Mesothelial cell of epicardium (in vitro differentiated cells): Measurements from ENCODE around the gene PARVA. TPM values are rescaled to one million over a fixed set of nuclear protein-coding genes. Genes with fewer than 3 reads are reported as not detected.
"Not testable (repeated sequence)": the region's sequence is repeated elsewhere in the genome, so short reads cannot be mapped to it uniquely, and the experiment has no call there.

Experiments used
- DNase-seq, 2 experiments: peaks; one replicate each; pipeline ENCODE4 v3.0.0; 2021; ENCODE audit warnings: low spot score in 2 of 2; ENCODE audit not compliant: unreplicated experiment in 2 of 2
- H3K27ac Mint-ChIP-seq: 2 replicates; pipeline ENCODE4 v1.8.0; 2021; ENCODE audit warnings: mixed read lengths
- H3K27me3 Mint-ChIP-seq: 2 replicates; pipeline ENCODE4 v1.8.0; 2021; ENCODE audit warnings: low read depth, mixed read lengths
- H3K36me3 Mint-ChIP-seq: 2 replicates; pipeline ENCODE4 v1.8.0; 2021; ENCODE audit warnings: mixed read lengths
- H3K4me1 Mint-ChIP-seq: 2 replicates; pipeline ENCODE4 v1.8.0; 2021; ENCODE audit warnings: mixed read lengths
- H3K4me3 Mint-ChIP-seq: 2 replicates; pipeline ENCODE4 v1.8.0; 2021; ENCODE audit warnings: mild to moderate bottlenecking, moderate library complexity, mixed read lengths
- H3K9me3 Mint-ChIP-seq: 2 replicates; pipeline ENCODE4 v1.8.0; 2021; ENCODE audit warnings: mixed read lengths
- total RNA-seq: library from RNA; stranded (reverse); gene quantifications from 3 replicates; pipeline ENCODE4 v1.2.1, GENCODE V29; 2021
- TF ChIP-seq, protein P1 (sequence below): fragments of 200-600 bp; sonication (generic); IDR thresholded peaks from one replicate; pipeline ENCODE4 v1.5.0; 2021; ENCODE audit warnings: antibody characterized with exemption; ENCODE audit not compliant: unreplicated experiment

PARVA gene
- total RNA-seq, 1 donor from 2014 or later = 77.1 TPM

DNA sequence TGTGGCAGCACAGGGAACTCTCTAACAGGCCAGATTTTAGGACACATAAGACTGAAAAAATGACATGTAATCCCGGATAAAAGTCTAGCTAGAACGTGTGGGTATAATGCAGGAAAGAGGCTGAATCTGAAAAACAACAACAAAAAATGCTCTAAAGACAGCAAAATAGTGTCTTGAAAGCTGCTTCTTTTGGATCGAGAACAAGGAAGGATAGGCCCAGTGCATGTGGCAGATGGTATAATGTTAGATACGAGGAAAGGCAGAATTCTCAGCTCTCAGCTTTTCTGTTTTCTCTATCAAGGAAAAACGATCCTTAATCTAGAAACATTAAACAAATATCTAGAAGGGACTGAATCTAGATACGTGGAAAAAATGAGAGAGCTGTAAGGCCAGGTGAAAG is 33.8 kb upstream of the PARVA start:
- H3K4me3 Mint-ChIP-seq = no peak overlapping the region
- peaks cover 12% of the 10 kb centered on the region for H3K9me3 Mint-ChIP-seq
- no peaks in the 10 kb centered on the region for H3K4me1 Mint-ChIP-seq
- peaks cover 3% of the 10 kb centered on the region for H3K36me3 Mint-ChIP-seq
- no peak overlapping the region for H3K27ac Mint-ChIP-seq
- no peak for DNase-seq
- TF ChIP-seq, protein P1, sequence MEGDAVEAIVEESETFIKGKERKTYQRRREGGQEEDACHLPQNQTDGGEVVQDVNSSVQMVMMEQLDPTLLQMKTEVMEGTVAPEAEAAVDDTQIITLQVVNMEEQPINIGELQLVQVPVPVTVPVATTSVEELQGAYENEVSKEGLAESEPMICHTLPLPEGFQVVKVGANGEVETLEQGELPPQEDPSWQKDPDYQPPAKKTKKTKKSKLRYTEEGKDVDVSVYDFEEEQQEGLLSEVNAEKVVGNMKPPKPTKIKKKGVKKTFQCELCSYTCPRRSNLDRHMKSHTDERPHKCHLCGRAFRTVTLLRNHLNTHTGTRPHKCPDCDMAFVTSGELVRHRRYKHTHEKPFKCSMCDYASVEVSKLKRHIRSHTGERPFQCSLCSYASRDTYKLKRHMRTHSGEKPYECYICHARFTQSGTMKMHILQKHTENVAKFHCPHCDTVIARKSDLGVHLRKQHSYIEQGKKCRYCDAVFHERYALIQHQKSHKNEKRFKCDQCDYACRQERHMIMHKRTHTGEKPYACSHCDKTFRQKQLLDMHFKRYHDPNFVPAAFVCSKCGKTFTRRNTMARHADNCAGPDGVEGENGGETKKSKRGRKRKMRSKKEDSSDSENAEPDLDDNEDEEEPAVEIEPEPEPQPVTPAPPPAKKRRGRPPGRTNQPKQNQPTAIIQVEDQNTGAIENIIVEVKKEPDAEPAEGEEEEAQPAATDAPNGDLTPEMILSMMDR = no peak
- no peaks in the 10 kb centered on the region for H3K27me3 Mint-ChIP-seq

DNA sequence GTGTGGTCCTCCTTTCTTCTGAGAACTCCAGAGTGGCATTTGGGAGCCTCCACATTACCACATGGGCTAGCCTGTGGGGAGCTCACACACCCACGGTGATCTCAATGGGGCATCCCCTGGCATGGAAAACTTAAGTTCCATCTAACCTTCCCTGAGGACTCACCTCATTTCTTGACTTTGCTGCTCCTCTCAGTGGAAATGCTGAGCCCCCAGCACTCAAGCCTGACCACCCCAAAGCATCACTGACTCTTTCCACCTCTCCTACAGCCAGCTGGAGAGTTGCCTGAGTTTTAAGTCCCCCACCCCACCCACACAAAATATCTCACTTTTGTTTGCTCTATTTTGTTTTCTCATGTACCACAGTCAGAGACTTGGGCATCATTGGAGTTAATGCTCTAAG is 23.8 kb upstream of the PARVA start:
- Mint-ChIP-seq H3K36me3 (no peaks in the 10 kb centered on the region), H3K4me1 (peaks cover 4% of the 10 kb centered on the region), H3K27me3 (no peaks in the 10 kb centered on the region), H3K4me3 (no peak overlapping the region), H3K9me3 (no peaks in the 10 kb centered on the region), H3K27ac (no peak overlapping the region)
- TF ChIP-seq, protein P1 = no peak
- DNase-seq = no peak

DNA sequence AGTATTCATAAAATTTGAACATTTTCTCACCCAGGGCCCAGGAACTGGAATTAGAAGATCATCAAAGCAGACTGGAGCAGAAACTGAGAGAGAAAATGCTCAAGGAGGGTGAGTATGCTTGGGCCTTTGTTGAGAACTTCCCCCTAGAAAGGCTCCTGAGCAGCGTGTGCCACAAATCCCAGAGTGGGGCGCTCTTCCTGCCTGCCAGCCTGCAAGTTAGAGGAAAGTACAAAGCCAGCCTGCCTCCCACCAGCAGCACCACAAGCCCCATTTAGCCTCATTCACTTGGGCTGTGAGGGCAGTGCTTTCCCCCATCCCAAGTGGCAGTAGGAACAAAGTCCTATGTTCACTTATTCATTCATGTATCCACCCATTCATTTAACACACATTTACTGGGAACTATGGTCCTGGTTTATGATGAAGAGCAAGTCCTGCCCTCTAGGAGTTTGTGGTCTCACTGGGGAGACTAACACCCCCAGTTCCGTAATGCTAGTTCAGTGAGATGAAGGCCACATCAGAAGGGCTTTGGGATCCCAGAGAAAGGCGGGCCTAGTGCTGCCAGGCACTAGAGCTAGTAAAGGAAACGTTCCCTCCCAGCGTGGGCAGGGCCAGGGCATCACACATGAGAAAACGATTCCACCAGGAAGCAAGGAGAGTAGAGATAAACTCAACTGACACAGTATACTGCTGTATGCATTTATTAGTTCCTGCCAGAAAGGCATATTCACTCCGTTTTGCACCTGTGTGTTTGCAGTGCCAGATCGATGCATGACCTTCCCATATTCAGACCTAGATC is 22.4 kb upstream of the PARVA start:
- Mint-ChIP-seq H3K27me3 (no peaks in the 10 kb centered on the region), H3K4me3 (no peak overlapping the region), H3K36me3 (no peaks in the 10 kb centered on the region), H3K9me3 (no peaks in the 10 kb centered on the region), H3K4me1 (peaks cover 4% of the 10 kb centered on the region), H3K27ac (no peak overlapping the region)
- TF ChIP-seq, protein P1 = no peak
- DNase-seq = no peak

DNA sequence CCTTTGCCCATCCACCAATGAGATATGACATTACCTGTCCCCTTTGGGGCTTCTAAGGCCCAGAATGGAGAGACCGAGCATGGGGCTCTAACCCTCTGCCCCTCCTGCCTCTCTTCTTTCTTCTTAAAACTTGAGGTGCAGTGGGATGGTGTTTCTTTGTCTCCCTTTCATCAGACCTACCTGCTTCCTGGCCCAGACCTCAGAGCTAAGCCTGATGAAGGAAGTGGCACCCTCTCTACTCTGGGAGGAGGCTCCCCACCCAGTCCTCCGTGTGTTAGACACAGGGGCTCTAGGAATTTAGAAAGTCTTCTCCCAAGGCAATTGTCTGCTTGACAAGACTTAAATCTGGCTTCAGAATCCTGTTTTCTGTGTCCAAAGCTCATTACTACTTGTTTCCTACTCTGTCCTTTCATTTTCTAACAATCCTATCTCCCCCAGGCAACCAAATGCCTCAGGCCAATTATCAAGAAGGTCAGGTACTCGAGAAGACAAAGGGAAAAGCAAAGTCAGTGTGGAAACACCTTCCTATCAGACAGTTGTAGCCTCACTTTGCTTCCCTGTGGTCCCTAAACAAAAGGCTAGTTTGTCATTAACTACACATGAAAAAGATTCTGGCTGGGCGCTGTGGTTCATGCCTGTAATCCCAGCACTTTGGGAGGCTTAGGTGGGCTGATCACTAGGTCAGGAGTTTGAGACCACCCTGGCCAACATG is 20.3 kb upstream of the PARVA start:
- H3K27ac Mint-ChIP-seq = no peak overlapping the region
- H3K36me3 Mint-ChIP-seq = no peaks in the 10 kb centered on the region
- TF ChIP-seq, protein P1 = no peak
- no peaks in the 10 kb centered on the region for H3K27me3 Mint-ChIP-seq
- H3K4me3 Mint-ChIP-seq = no peak overlapping the region
- no peaks in the 10 kb centered on the region for H3K9me3 Mint-ChIP-seq
- H3K4me1 Mint-ChIP-seq = peaks cover 17% of the 10 kb centered on the region
- no peak for DNase-seq

DNA sequence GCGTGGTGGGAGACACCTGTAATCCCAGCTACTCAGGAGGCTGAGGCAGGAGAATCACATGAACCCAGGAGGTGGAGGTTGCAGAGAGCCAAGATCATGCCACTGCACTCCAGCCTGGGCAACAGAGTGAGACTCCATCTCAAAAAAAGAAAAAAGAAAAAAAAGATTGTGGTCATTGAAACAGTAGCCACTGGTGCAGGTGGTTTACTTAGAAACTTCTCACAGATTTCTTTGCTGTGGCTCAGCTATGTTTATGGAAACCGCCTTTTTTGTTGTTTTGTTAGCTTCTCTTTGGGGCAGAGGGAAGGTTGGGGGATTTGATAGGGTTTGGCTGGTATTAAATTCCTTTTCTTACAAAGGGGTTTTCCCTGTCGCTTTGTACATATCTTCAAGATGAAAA is 19.7 kb upstream of the PARVA start:
- not testable (repeated sequence) for H3K9me3 Mint-ChIP-seq, H3K4me3 Mint-ChIP-seq, H3K36me3 Mint-ChIP-seq, DNase-seq, H3K27ac Mint-ChIP-seq, H3K27me3 Mint-ChIP-seq
- peaks cover 17% of the 10 kb centered on the region for H3K4me1 Mint-ChIP-seq

DNA sequence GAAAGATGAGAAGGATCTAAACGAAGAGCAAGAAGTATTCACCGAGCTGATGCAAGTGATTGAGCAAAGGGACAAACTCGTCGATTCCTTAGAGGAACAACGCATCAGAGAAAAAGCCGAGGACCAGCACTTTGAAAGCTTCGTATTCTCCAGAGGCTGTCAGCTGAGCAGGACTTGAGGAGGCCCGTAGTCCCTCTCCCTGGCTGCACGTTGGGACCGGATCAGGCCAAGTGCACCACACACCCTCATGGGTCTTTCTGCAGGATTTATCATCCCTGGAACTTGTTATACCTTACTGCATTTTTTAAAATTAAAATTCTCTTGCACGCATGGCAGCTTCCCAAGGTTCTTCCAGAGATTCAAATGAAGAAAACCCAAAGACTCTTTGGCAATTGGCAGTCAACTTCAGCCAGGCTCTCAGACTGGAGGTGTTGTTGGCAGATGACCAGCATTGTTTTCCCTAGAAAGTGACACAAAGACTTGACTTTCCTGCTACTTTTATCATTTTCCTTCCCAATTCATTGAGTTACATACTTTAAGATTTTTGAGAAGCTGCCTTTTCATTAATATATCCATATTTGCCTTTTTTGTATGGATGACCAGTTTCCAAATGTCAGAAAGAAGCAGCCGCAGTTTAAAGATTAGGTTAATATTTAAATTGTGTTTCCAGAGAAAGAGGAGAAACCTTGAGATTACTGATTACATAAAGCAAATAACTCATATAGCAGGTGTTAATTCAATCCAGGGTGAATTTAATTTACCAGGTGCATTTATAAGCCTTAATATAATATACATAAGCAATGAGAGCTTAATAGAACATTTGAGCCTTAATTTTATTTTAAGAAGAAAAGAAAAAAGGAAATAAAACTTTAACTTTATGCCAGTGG is 18.8 kb upstream of the PARVA start:
- no peaks in the 10 kb centered on the region for H3K9me3 Mint-ChIP-seq
- no peaks in the 10 kb centered on the region for H3K27me3 Mint-ChIP-seq
- H3K36me3 Mint-ChIP-seq = no peaks in the 10 kb centered on the region
- no peak overlapping the region for H3K4me3 Mint-ChIP-seq
- DNase-seq = no peak
- no peak overlapping the region for H3K27ac Mint-ChIP-seq
- TF ChIP-seq, protein P1 = no peak
- peaks cover 19% of the 10 kb centered on the region for H3K4me1 Mint-ChIP-seq
